CD4-positive, alpha-beta memory T cell (primary cell): ENCODE data around the gene MARK3. TPM values are rescaled to one million over a fixed set of nuclear protein-coding genes. Genes with fewer than 3 reads are reported as not detected.

ENCODE experiments used
- CTCF ChIA-PET: fragments of 350-600 bp; sonication (Branson Sonifier 250); formaldehyde crosslinking; loops from one replicate; lab custom pipeline; 2021; ENCODE audit warnings: inconsistent platforms; ENCODE audit not compliant: partially characterized antibody; lab: Charles Lee
- POLR2A ChIA-PET: fragments of 350-600 bp; sonication (Branson Sonifier 250); formaldehyde crosslinking; loops from one replicate; lab custom pipeline; 2021; ENCODE audit not compliant: partially characterized antibody; lab: Charles Lee
- DNase-seq, 5 donors: peaks; one replicate each; pipeline versions ENCODE4 v3.0.0 to v3.0.0-alpha.2; 2020 to 2022; ENCODE audit warnings: mixed read lengths in 1 of 5
- H3K27ac ChIP-seq: one replicate; pipeline ENCODE4 v1.7.0; 2013; ENCODE audit warnings: low read depth, low read length
- H3K27me3 ChIP-seq: 2 replicates; pipeline ENCODE4 v1.7.0; 2013; ENCODE audit warnings: mild to moderate bottlenecking, low read length, moderate library complexity; ENCODE audit not compliant: insufficient read depth
- H3K36me3 ChIP-seq: 2 replicates; pipeline ENCODE4 v1.7.0; 2013; ENCODE audit warnings: mild to moderate bottlenecking, low read length, moderate library complexity; ENCODE audit not compliant: insufficient read depth
- H3K4me1 ChIP-seq: 2 replicates; pipeline ENCODE4 v1.7.0; 2013; ENCODE audit warnings: mild to moderate bottlenecking, low read length, moderate library complexity; ENCODE audit not compliant: insufficient read depth
- H3K4me3 ChIP-seq, 2 donors: one replicate each; pipeline ENCODE4 v1.7.0; 2013; ENCODE audit warnings: low read length in 2 of 2, mild to moderate bottlenecking in 1 of 2
- H3K9me3 ChIP-seq, 2 donors: one replicate each; pipeline ENCODE4 v1.7.0; 2013; ENCODE audit warnings: low read length in 2 of 2, control low read depth in 1 of 2; ENCODE audit not compliant: control insufficient read depth in 1 of 2
- H3K27ac Mint-ChIP-seq, 7 donors: one replicate each; pipeline ENCODE4 v1.8.0; 2020 to 2021; ENCODE audit warnings: mixed read lengths in 7 of 7, mild to moderate bottlenecking in 6 of 7, inconsistent platforms in 3 of 7, moderate library complexity in 3 of 7
- H3K27me3 Mint-ChIP-seq, 2 donors: one replicate each; pipeline ENCODE4 v1.8.0; 2020 to 2021; ENCODE audit warnings: mixed read lengths in 2 of 2
- H3K36me3 Mint-ChIP-seq, 2 donors: one replicate each; pipeline ENCODE4 v1.8.0; 2020 to 2021; ENCODE audit warnings: mixed read lengths in 2 of 2, inconsistent platforms in 1 of 2, mild to moderate bottlenecking in 1 of 2
- H3K4me1 Mint-ChIP-seq, 4 donors: one replicate each; pipeline ENCODE4 v1.8.0; 2020 to 2021; ENCODE audit warnings: mixed read lengths in 4 of 4, mild to moderate bottlenecking in 1 of 4
- H3K4me3 Mint-ChIP-seq, 8 donors: one replicate each; pipeline ENCODE4 v1.8.0; 2020 to 2021; ENCODE audit warnings: mixed read lengths in 8 of 8, mild to moderate bottlenecking in 7 of 8, moderate library complexity in 6 of 8, inconsistent platforms in 3 of 8
- H3K9me3 Mint-ChIP-seq, 8 donors: one replicate each; pipeline ENCODE4 v1.8.0; 2020 to 2021; ENCODE audit warnings: mixed read lengths in 8 of 8, mild to moderate bottlenecking in 5 of 8, inconsistent platforms in 3 of 8, moderate library complexity in 1 of 8
- intact Hi-C: fragments of 100-400 bp; cut with micrococcal nuclease; formaldehyde crosslinking; loops from one replicate; pipeline ENCODE4 v1.15.1; 2023
- polyA plus RNA-seq, 2 donors: library from polyadenylated mRNA; unstranded; fragments of 300-500 nt; fragmentation: Illumina TruSeq; gene quantifications; one replicate each; pipeline ENCODE4 v1.2.3, GENCODE V29; 2021
- total RNA-seq, 2 experiments: library from RNA; stranded (reverse); gene quantifications; one replicate each; pipeline ENCODE4 v1.2.3, GENCODE V29; 2021

Gene MARK3
- total and polyA plus RNA-seq, 4 experiments from 2014 or later = 18.4 to 113 (median 76.2) TPM

DNA sequence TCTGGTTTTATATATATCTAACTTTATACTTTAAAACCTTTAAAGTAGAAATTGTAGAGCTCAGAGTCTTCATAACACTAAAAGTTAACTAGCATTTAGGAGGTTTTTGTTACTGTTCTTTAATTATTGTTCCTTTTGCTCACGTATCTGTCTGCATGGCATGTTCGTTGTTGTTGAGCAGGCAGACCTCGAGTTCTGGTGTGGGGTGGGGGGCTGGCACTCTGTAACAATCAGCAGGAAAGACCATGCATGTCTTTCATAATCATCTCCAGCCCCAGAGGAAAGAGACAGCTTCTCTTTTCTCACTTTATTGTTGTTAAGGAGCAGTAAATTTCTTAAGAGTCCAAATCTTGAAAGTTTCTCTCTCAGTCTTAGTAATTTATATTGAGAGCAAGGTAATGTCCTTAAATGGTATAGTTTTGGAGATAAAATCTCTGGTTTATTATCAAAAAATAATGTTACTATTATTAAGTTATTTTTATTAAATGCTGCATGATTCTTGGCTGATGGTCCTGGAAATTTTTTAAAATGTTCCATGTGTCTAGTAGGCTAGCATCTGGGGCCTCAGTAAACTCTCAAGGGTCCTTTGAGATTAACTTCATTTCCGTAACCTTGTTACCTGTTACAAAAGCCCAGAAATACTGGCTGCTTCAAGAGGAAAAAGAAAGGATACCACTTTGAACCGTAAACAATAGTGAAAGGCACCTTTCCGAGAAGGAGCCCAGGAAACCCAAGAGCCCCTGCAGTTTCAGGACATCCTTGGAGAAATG, 107.1 kb downstream of the MARK3 start:
- H3K4me3 Mint-ChIP-seq = no peak overlapping the region
- no peaks in the 10 kb centered on the region for H3K27me3 ChIP-seq
- no peaks in the 10 kb centered on the region for H3K27me3 Mint-ChIP-seq
- CTCF ChIA-PET = no interaction called here
- POLR2A ChIA-PET = no interaction called here
- no peaks in the 10 kb centered on the region for H3K9me3 ChIP-seq
- H3K4me1 Mint-ChIP-seq = peaks cover 0 to 2% (median 0%) of the 10 kb centered on the region in 4 donors
- DNase-seq = no peak
- no peaks in the 10 kb centered on the region for H3K9me3 Mint-ChIP-seq
- peaks cover 44% of the 10 kb centered on the region for H3K36me3 ChIP-seq
- no peak overlapping the region for H3K4me3 ChIP-seq
- peaks cover 38 to 62% of the 10 kb centered on the region in 2 donors for H3K36me3 Mint-ChIP-seq
- H3K4me1 ChIP-seq = no peaks in the 10 kb centered on the region
- H3K27ac ChIP-seq = no peak overlapping the region
- intact Hi-C loops = no loop called here
- no peak overlapping the region for H3K27ac Mint-ChIP-seq

DNA sequence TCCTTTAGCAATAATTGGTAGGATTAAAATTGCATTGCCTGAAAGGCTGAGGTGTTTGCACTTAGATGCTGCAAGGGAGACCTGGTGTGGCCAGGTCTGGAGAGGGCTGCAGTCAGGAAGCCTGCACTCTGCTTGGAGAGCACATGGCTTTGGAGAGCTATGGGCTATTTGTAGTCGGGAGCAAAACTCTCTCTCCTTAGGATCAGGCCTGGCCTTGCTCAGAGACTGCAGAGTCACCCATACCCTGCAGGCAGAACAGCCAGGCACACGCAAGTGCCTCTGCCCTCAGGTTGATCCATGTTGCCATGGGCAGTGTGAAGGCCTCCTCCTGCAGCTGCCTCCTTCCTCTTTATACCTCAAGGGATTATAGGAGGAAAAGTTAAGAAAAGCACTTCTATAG, 110.6 kb downstream of the MARK3 start:
- intact Hi-C loops = no loop called here
- Mint-ChIP-seq H3K27ac (no peak overlapping the region), H3K36me3 (peaks cover 22 to 55% of the 10 kb centered on the region in 2 donors)

DNA sequence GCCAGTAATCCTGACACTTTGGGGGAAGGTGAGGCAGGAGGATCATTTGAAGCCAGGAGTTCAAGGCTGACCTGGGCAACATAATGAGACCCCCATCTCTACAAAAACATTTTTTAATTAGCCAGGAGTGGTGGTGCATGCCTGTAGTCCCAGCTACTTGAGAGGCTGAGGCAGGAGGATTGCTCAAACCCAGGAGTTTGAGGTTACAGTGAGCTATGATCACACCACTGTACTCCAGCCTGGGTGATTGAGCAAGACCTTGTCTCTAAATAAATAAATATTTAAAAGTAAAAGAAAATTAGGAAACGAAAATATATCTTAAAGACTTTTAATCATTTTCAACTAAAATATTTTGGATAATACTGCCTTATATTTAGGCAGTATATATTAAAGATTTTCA, 111.6 kb downstream of the MARK3 start:
- Histone ChIP-seq H3K9me3 (no peaks in the 10 kb centered on the region), H3K4me3 (no peak overlapping the region), H3K4me1 (peaks cover 6% of the 10 kb centered on the region), H3K27ac (no peak overlapping the region), H3K36me3 (peaks cover 26% of the 10 kb centered on the region), H3K27me3 (no peaks in the 10 kb centered on the region)
- peaks cover 19 to 55% of the 10 kb centered on the region in 2 donors for H3K36me3 Mint-ChIP-seq
- H3K9me3 Mint-ChIP-seq = no peaks in the 10 kb centered on the region
- peaks cover 9 to 10% (median 9%) of the 10 kb centered on the region in 4 donors for H3K4me1 Mint-ChIP-seq
- H3K27ac Mint-ChIP-seq = no peak overlapping the region
- intact Hi-C loops = no loop called here
- ChIA-PET POLR2A (no interaction called here), CTCF (interaction anchor here (1.8 to 2.7 kb wide), 2 partner anchors 10 to 50 kb away, joined by 3 to 10 read pairs; no protein-coding TSS in a partner anchor)
- no peak overlapping the region for H3K4me3 Mint-ChIP-seq
- no peaks in the 10 kb centered on the region for H3K27me3 Mint-ChIP-seq
- no peak for DNase-seq

More for the DNA sequence above, 110.6 kb downstream of the MARK3 start:
- POLR2A ChIA-PET = no interaction called here
- Mint-ChIP-seq H3K4me1 (peaks cover 9 to 10% (median 9%) of the 10 kb centered on the region in 4 donors), H3K27me3 (no peaks in the 10 kb centered on the region), H3K4me3 (no peak overlapping the region), H3K9me3 (no peaks in the 10 kb centered on the region)
- Histone ChIP-seq H3K4me3 (no peak overlapping the region), H3K4me1 (peaks cover 6% of the 10 kb centered on the region), H3K9me3 (no peaks in the 10 kb centered on the region), H3K36me3 (peaks cover 27% of the 10 kb centered on the region), H3K27me3 (no peaks in the 10 kb centered on the region), H3K27ac (no peak overlapping the region)
- DNase-seq = no peak
- CTCF ChIA-PET = interaction anchor here (1.8 kb wide), 1 partner anchor 9 kb away, joined by 3 read pairs; no protein-coding TSS in a partner anchor

DNA sequence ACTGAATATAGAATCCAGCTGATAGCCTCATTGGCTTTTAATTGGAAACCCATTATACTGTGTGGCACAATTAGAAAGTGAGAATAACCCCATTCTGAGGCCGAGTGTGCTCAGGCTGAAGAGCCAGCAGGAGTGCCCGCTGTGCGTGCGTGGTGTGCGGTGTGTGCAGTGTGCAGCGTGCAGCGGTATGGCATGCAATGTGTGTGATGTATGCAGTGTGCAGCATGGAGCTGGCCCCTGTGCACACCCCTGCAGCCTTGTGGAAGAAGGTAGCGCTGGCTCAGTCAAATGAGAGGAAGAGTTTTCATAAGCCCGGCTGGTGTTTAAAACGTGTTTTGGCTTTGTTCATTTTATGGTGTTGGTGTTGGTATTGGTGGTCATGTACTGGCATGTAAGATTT, 114.5 kb downstream of the MARK3 start:
- CTCF ChIA-PET = interaction anchor here (0.7 to 2.7 kb wide), 5 partner anchors 12 to 47 kb away, joined by 3 to 10 read pairs (median 4); no protein-coding TSS in a partner anchor
- POLR2A ChIA-PET = interaction anchor here (0.7 to 0.8 kb wide), 2 partner anchors 22 to 47 kb away, joined by 3 read pairs; no protein-coding TSS in a partner anchor
- H3K27ac Mint-ChIP-seq = peak overlapping the region in 5 of 7 donors; percentile 8 to 83 (median 33)
- H3K4me1 Mint-ChIP-seq = peaks cover 9 to 10% (median 9%) of the 10 kb centered on the region in 4 donors
- Histone ChIP-seq H3K27ac (no peak overlapping the region), H3K4me1 (peaks cover 6% of the 10 kb centered on the region), H3K9me3 (no peaks in the 10 kb centered on the region), H3K36me3 (peaks cover 48% of the 10 kb centered on the region), H3K27me3 (no peaks in the 10 kb centered on the region), H3K4me3 (no peak overlapping the region)
- H3K36me3 Mint-ChIP-seq = peaks cover 34 to 69% of the 10 kb centered on the region in 2 donors
- H3K27me3 Mint-ChIP-seq = no peaks in the 10 kb centered on the region
- no peaks in the 10 kb centered on the region for H3K9me3 Mint-ChIP-seq
- H3K4me3 Mint-ChIP-seq = no peak overlapping the region
- intact Hi-C loops = loop anchor here (1.0 kb wide), 1 partner anchor 47 kb away; no protein-coding TSS in a partner anchor
- no peak for DNase-seq

DNA sequence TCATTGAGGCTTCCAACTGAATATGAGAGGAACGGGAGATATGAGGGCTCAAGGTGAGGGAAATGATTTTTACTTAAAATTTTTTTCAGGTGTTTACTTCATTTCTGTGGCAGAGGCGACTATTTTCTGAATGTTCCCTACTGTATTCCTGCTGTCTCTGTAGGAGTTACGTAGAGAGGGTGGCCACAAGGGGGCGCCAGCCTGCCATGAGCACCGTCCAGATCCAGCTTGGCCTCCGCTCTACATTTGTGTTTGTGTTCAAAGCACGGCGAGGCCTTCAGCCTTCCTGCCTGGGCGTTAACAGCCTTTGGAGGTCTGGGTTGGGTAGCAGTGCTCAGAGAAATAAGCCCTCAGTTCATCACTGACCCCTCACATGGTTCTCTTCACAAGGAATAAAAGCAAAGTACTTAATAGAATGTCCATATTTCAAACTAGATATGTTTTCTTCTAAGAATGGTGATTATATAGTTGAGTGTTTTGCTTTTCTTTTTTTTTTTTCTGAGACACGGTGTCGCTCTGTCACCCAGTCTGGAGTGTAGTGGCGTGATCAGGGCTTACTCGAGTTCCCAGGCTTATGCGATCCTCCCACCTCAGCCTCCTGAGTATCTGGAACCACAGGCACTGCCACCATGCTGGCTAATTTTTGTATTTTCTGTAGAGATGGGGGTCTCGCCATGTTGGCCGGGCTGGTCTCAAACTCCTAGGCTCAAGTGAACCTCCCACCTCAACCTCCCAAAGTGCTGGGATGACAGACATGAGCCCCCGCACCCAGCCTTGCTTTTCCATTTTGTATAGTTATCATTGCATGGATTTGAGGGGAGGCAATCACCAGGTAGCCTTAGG, 115.2 kb downstream of the MARK3 start:
- ChIA-PET CTCF (interaction anchor here (0.7 to 1.2 kb wide), 4 partner anchors 13 to 47 kb away, joined by 3 to 5 read pairs (median 4); no protein-coding TSS in a partner anchor), POLR2A (interaction anchor here (0.7 kb wide), 1 partner anchor 23 kb away, joined by 3 read pairs; no protein-coding TSS in a partner anchor)
- no peak overlapping the region for H3K4me3 Mint-ChIP-seq
- H3K9me3 ChIP-seq = no peaks in the 10 kb centered on the region
- peaks cover 6% of the 10 kb centered on the region for H3K4me1 ChIP-seq
- no peak overlapping the region for H3K4me3 ChIP-seq
- DNase-seq = peak; percentile 69 to 73 (median 70)
- peaks cover 9 to 10% (median 9%) of the 10 kb centered on the region in 4 donors for H3K4me1 Mint-ChIP-seq
- H3K9me3 Mint-ChIP-seq = peaks cover 0 to 1% (median 0%) of the 10 kb centered on the region in 8 donors
- intact Hi-C loops = loop anchor here (1.0 kb wide), 1 partner anchor 46 kb away; no protein-coding TSS in a partner anchor
- H3K36me3 Mint-ChIP-seq = peaks cover 41 to 71% of the 10 kb centered on the region in 2 donors
- H3K27ac ChIP-seq = no peak overlapping the region
- H3K27me3 ChIP-seq = no peaks in the 10 kb centered on the region
- peak overlapping the region in 6 of 7 donors; percentile 8 to 83 (median 48) for H3K27ac Mint-ChIP-seq
- H3K27me3 Mint-ChIP-seq = no peaks in the 10 kb centered on the region
- peaks cover 49% of the 10 kb centered on the region for H3K36me3 ChIP-seq

DNA sequence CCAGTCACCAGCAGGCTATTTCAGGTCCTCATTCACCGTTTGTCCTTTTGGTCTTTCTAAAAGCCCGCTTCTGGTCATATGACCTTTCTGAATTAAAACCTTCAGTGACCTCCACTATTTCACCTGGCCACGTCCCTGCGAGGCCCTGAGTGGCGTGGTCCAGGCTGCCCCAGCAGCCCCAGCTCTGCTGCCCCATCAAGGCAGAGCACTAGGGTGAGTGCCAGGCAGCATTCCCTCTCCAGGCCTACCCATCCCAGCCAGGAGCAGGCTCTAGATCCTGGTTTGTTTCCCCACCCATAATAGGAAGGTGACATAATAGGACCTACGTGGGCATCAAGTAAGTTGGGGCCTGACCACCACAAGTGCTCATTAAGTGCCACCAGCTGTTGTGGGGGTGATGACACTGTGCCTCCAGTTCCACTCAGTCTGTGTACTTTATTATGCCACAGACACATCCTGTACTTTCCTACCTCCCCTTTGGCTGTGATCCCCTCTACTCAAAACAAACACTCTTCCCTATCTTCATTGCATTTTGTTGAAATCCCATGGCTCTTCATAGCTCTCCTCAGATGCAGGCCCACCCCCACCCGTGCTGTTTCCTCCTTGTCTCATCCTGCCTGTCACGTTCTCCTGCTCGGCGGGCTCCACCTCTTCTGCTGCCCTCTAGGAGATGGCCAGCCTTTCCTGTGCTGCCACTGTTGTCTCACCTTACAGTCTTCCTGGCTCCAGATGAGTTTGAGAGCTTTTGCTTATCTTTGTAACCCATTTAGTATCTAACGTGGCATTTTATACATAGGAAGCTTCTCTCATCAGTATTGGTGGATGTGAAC, 116.0 kb downstream of the MARK3 start:
- DNase-seq = no peak
- H3K27ac Mint-ChIP-seq = peak overlapping the region in 2 of 7 donors; percentile 27 to 32
- H3K4me3 Mint-ChIP-seq = no peak overlapping the region
- H3K27me3 Mint-ChIP-seq = no peaks in the 10 kb centered on the region
- H3K36me3 Mint-ChIP-seq = peaks cover 40 to 70% of the 10 kb centered on the region in 2 donors
- intact Hi-C loops = no loop called here
- H3K27me3 ChIP-seq = no peaks in the 10 kb centered on the region
- H3K9me3 ChIP-seq = no peaks in the 10 kb centered on the region
- no peak overlapping the region for H3K4me3 ChIP-seq
- H3K36me3 ChIP-seq = peaks cover 44% of the 10 kb centered on the region
- ChIA-PET POLR2A (no interaction called here), CTCF (interaction anchor here (0.7 to 1.6 kb wide), 3 partner anchors 22 to 50 kb away, joined by 3 to 6 read pairs (median 3); no protein-coding TSS in a partner anchor)
- peaks cover 6% of the 10 kb centered on the region for H3K4me1 ChIP-seq
- H3K27ac ChIP-seq = no peak overlapping the region
- H3K9me3 Mint-ChIP-seq = peaks cover 0 to 1% (median 0%) of the 10 kb centered on the region in 8 donors
- peaks cover 9 to 10% (median 9%) of the 10 kb centered on the region in 4 donors for H3K4me1 Mint-ChIP-seq
